H1 (cell line): ENCODE data around the gene PAK6. TPM values are rescaled to one million over a fixed set of nuclear protein-coding genes. Genes with fewer than 3 reads are reported as not detected.

Experiments used
- ASH2L ChIP-seq: fragments of 200-600, 300-600 bp; sonication (generic); IDR thresholded peaks from one replicate; pipeline ENCODE4 v1.7.1; 2017; ENCODE audit warnings: low read length
- EZH2 ChIP-seq: fragments of 200-600 bp; sonication (generic); IDR thresholded peaks from 2 replicates; pipeline ENCODE4 v1.7.1; 2012; ENCODE audit warnings: low read depth, mild to moderate bottlenecking, moderate library complexity, low read length, inconsistent platforms; ENCODE audit not compliant: severe bottlenecking
- HDAC6 ChIP-seq: IDR thresholded peaks from one replicate; pipeline ENCODE4 v1.7.1; 2012; ENCODE audit warnings: low read depth, mild to moderate bottlenecking, inconsistent platforms, low read length, moderate library complexity
- KDM4A ChIP-seq: IDR thresholded peaks from one replicate; pipeline ENCODE4 v1.7.1; 2012; ENCODE audit warnings: low read depth, mild to moderate bottlenecking, moderate library complexity, low read length, inconsistent platforms; ENCODE audit not compliant: severe bottlenecking
- PHF8 ChIP-seq: fragments of 200-600 bp; sonication (generic); conservative IDR thresholded peaks from 2 replicates; pipeline ENCODE4 v1.7.1; 2012; ENCODE audit warnings: low read depth, mild to moderate bottlenecking, inconsistent platforms, low read length, moderate library complexity
- RBBP5 ChIP-seq: IDR thresholded peaks from 2 replicates; pipeline ENCODE4 v1.7.1; 2012; ENCODE audit warnings: low read depth, mild to moderate bottlenecking, inconsistent platforms, low read length, moderate library complexity, borderline replicate concordance
- SP2 ChIP-seq: IDR thresholded peaks from 2 replicates; pipeline ENCODE4 v1.6.1; 2012; ENCODE audit warnings: mild to moderate bottlenecking, low read length, inconsistent platforms
- SUZ12 ChIP-seq: fragments of 200-600 bp; sonication (generic); IDR thresholded peaks from 2 replicates; pipeline ENCODE4 v1.6.1; 2012; ENCODE audit warnings: mild to moderate bottlenecking, inconsistent platforms, low read length, moderate library complexity, mixed read lengths
- TEAD4 ChIP-seq: IDR thresholded peaks from 2 replicates; pipeline ENCODE4 v1.6.1; 2012; ENCODE audit warnings: low read depth, low read length, inconsistent platforms, mixed read lengths
- polyA plus RNA-seq, 7 experiments: library from polyadenylated mRNA; depleted of rRNA in 3 of 7; stranded (reverse) in 5 of 7; unstranded in 2 of 7; fragments of >200 nt in 5 of 7; fragments of 200-250 nt in 2 of 7; gene quantifications; 1 replicate in 5 of 7; 2 replicates in 1 of 7; 4 replicates in 1 of 7; pipeline versions ENCODE4 v1.2.1 to v1.2.3, GENCODE V29; 2011 to 2013; ENCODE audit warnings: missing spikeins in 2 of 7, mixed read lengths in 2 of 7
- total RNA-seq: library from RNA; stranded (reverse); fragmentation: NEBNext Ultra II Directional; extraction: Animal tissue kit (Norgen Biotek cat#: 25700); gene quantifications from 2 replicates; pipeline ENCODE4 v1.2.1, GENCODE V29; 2021
- TF ChIP-seq, protein P1 (sequence below): fragments of 300-600 bp; sonication (generic); IDR thresholded peaks from 2 replicates; pipeline ENCODE4 v1.7.1; 2012; ENCODE audit warnings: low read length, moderate library complexity, mild to moderate bottlenecking, inconsistent platforms; ENCODE audit not compliant: insufficient replicate concordance
- TF ChIP-seq, protein P2 (sequence below): IDR thresholded peaks from 2 replicates; pipeline ENCODE4 v1.6.1; 2012; ENCODE audit warnings: inconsistent platforms

The PAK6 gene
- total and polyA plus RNA-seq, 2 of the 8 experiments (the other 6 are each of a cell fraction or from before 2014, with no cell fraction given), result 6.9 to 9.4 TPM

DNA sequence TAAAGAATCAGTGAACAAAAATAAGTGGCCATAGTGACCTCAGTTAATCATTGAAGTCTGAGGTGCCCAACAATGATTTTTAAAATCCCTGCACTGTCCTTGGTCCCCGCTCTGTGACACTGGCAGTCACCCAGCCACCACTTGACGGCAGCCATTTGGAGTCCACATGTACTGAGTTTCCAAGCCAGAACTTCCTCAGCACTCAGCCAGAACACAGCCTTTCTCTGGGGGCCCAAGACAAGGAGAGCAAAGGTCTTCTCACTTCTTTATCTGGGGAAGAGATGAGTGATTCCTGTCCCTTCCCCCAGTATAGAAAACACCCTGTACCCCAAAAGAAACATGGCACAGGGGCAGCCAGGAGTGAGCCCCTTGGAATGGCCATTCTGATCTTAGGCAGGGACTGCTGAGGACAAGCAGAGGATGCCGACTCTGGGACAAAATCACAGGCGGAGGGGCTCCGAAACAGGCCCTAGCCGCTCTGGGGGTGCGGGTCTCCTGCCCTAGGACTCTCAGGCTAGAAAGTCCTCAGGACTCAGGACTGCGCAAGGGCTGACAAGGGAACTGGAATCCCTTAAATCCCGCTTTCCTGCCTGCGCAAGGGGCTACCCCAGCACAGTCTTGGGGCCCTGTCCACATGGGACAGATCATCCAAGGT is 12.8 kb downstream of the PAK6 start (continued):
- TF ChIP-seq, protein P1, sequence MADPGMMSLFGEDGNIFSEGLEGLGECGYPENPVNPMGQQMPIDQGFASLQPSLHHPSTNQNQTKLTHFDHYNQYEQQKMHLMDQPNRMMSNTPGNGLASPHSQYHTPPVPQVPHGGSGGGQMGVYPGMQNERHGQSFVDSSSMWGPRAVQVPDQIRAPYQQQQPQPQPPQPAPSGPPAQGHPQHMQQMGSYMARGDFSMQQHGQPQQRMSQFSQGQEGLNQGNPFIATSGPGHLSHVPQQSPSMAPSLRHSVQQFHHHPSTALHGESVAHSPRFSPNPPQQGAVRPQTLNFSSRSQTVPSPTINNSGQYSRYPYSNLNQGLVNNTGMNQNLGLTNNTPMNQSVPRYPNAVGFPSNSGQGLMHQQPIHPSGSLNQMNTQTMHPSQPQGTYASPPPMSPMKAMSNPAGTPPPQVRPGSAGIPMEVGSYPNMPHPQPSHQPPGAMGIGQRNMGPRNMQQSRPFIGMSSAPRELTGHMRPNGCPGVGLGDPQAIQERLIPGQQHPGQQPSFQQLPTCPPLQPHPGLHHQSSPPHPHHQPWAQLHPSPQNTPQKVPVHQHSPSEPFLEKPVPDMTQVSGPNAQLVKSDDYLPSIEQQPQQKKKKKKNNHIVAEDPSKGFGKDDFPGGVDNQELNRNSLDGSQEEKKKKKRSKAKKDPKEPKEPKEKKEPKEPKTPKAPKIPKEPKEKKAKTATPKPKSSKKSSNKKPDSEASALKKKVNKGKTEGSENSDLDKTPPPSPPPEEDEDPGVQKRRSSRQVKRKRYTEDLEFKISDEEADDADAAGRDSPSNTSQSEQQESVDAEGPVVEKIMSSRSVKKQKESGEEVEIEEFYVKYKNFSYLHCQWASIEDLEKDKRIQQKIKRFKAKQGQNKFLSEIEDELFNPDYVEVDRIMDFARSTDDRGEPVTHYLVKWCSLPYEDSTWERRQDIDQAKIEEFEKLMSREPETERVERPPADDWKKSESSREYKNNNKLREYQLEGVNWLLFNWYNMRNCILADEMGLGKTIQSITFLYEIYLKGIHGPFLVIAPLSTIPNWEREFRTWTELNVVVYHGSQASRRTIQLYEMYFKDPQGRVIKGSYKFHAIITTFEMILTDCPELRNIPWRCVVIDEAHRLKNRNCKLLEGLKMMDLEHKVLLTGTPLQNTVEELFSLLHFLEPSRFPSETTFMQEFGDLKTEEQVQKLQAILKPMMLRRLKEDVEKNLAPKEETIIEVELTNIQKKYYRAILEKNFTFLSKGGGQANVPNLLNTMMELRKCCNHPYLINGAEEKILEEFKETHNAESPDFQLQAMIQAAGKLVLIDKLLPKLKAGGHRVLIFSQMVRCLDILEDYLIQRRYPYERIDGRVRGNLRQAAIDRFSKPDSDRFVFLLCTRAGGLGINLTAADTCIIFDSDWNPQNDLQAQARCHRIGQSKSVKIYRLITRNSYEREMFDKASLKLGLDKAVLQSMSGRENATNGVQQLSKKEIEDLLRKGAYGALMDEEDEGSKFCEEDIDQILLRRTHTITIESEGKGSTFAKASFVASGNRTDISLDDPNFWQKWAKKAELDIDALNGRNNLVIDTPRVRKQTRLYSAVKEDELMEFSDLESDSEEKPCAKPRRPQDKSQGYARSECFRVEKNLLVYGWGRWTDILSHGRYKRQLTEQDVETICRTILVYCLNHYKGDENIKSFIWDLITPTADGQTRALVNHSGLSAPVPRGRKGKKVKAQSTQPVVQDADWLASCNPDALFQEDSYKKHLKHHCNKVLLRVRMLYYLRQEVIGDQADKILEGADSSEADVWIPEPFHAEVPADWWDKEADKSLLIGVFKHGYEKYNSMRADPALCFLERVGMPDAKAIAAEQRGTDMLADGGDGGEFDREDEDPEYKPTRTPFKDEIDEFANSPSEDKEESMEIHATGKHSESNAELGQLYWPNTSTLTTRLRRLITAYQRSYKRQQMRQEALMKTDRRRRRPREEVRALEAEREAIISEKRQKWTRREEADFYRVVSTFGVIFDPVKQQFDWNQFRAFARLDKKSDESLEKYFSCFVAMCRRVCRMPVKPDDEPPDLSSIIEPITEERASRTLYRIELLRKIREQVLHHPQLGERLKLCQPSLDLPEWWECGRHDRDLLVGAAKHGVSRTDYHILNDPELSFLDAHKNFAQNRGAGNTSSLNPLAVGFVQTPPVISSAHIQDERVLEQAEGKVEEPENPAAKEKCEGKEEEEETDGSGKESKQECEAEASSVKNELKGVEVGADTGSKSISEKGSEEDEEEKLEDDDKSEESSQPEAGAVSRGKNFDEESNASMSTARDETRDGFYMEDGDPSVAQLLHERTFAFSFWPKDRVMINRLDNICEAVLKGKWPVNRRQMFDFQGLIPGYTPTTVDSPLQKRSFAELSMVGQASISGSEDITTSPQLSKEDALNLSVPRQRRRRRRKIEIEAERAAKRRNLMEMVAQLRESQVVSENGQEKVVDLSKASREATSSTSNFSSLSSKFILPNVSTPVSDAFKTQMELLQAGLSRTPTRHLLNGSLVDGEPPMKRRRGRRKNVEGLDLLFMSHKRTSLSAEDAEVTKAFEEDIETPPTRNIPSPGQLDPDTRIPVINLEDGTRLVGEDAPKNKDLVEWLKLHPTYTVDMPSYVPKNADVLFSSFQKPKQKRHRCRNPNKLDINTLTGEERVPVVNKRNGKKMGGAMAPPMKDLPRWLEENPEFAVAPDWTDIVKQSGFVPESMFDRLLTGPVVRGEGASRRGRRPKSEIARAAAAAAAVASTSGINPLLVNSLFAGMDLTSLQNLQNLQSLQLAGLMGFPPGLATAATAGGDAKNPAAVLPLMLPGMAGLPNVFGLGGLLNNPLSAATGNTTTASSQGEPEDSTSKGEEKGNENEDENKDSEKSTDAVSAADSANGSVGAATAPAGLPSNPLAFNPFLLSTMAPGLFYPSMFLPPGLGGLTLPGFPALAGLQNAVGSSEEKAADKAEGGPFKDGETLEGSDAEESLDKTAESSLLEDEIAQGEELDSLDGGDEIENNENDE, result no peak
- TF ChIP-seq SP2, result no peak
- no peak for TF ChIP-seq RBBP5
- TF ChIP-seq EZH2, result no peak
- TF ChIP-seq SUZ12, result no peak
- TF ChIP-seq, protein P2, sequence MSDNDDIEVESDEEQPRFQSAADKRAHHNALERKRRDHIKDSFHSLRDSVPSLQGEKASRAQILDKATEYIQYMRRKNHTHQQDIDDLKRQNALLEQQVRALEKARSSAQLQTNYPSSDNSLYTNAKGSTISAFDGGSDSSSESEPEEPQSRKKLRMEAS, result no peak
- no peak for TF ChIP-seq KDM4A
- no peak for TF ChIP-seq TEAD4
- no peak for TF ChIP-seq HDAC6
- TF ChIP-seq PHF8, result no peak
- TF ChIP-seq ASH2L, result no peak
